ENCODE data around the gene DCTN3.

Gene DCTN3

GRCh38 chr9:34585946-34586669 is 34.2 kb downstream of the DCTN3 start:
- H3K9me3 Mint-ChIP-seq: no peaks in the 10 kb centered on the region
- peaks cover 21% of the 10 kb centered on the region for H3K4me1 Mint-ChIP-seq
- CTCF ChIA-PET: interaction anchor here (1.3 to 1.7 kb wide), 2 partner anchors 17 to 182 kb away, joined by 4 to 7 read pairs; no protein-coding TSS in a partner anchor
- DNase-seq: no peak
- no peak overlapping the region for H3K4me3 Mint-ChIP-seq
- H3K27me3 Mint-ChIP-seq: peaks cover 88% of the 10 kb centered on the region
- no peak overlapping the region for H3K27ac Mint-ChIP-seq
- H3K36me3 Mint-ChIP-seq: peaks cover 2% of the 10 kb centered on the region

GRCh38 chr9:34584970-34585369 is 35.3 kb downstream of the DCTN3 start:
- H3K4me3 Mint-ChIP-seq: no peak overlapping the region
- H3K9me3 Mint-ChIP-seq: no peaks in the 10 kb centered on the region
- CTCF ChIA-PET: interaction anchor here (0.9 to 1.7 kb wide), 2 partner anchors 16 to 18 kb away, joined by 3 to 7 read pairs; no protein-coding TSS in a partner anchor
- peaks cover 1% of the 10 kb centered on the region for H3K36me3 Mint-ChIP-seq
- H3K27me3 Mint-ChIP-seq: peaks cover 88% of the 10 kb centered on the region
- H3K27ac Mint-ChIP-seq: no peak overlapping the region
- H3K4me1 Mint-ChIP-seq: peaks cover 10% of the 10 kb centered on the region
- DNase-seq: no peak

GRCh38 chr9:34582787-34583186 is 37.5 kb downstream of the DCTN3 start:
- CTCF ChIA-PET: interaction anchor here (2.0 to 2.6 kb wide), 2 partner anchors 9 to 20 kb away, joined by 7 to 12 read pairs; no protein-coding TSS in a partner anchor
- no peaks in the 10 kb centered on the region for H3K9me3 Mint-ChIP-seq
- H3K36me3 Mint-ChIP-seq: no peaks in the 10 kb centered on the region
- H3K4me3 Mint-ChIP-seq: no peak overlapping the region
- H3K27me3 Mint-ChIP-seq: peaks cover 88% of the 10 kb centered on the region
- H3K4me1 Mint-ChIP-seq: no peaks in the 10 kb centered on the region
- no peak overlapping the region for H3K27ac Mint-ChIP-seq
- no peak for DNase-seq

GRCh38 chr9:34581318-34581717 is 39.0 kb downstream of the DCTN3 start:
- no peaks in the 10 kb centered on the region for H3K9me3 Mint-ChIP-seq
- no peaks in the 10 kb centered on the region for H3K36me3 Mint-ChIP-seq
- H3K27ac Mint-ChIP-seq: no peak overlapping the region
- no peak overlapping the region for H3K4me3 Mint-ChIP-seq
- CTCF ChIA-PET: interaction anchor here (2.6 kb wide), 1 partner anchor 10 kb away, joined by 12 read pairs; no protein-coding TSS in a partner anchor
- peaks cover 88% of the 10 kb centered on the region for H3K27me3 Mint-ChIP-seq
- DNase-seq: no peak
- peaks cover 4% of the 10 kb centered on the region for H3K4me1 Mint-ChIP-seq

- Mint-ChIP-seq H3K4me1 (peaks cover 4% of the 10 kb centered on the region), H3K4me3 (no peak overlapping the region), H3K9me3 (no peaks in the 10 kb centered on the region), H3K27ac (no peak overlapping the region), H3K27me3 (peaks cover 88% of the 10 kb centered on the region), H3K36me3 (no peaks in the 10 kb centered on the region)
- no peak for DNase-seq
- CTCF ChIA-PET: interaction anchor here (1.3 kb wide), 1 partner anchor 18 kb away, joined by 8 read pairs; no protein-coding TSS in a partner anchor
Measured at GRCh38 chr9:34580358-34580757, 39.9 kb downstream of the DCTN3 start.

GRCh38 chr9:34579808-34580163 is 40.5 kb downstream of the DCTN3 start:
- Mint-ChIP-seq H3K27ac (no peak overlapping the region), H3K9me3 (no peaks in the 10 kb centered on the region), H3K4me3 (no peak overlapping the region), H3K4me1 (peaks cover 4% of the 10 kb centered on the region), H3K27me3 (peaks cover 88% of the 10 kb centered on the region), H3K36me3 (no peaks in the 10 kb centered on the region)
- no peak for DNase-seq
- CTCF ChIA-PET: interaction anchor here (0.8 to 1.3 kb wide), 3 partner anchors 17 to 176 kb away, joined by 3 to 8 read pairs (median 3); no protein-coding TSS in a partner anchor

- H3K4me3 Mint-ChIP-seq: no peak overlapping the region
- no peak overlapping the region for H3K27ac Mint-ChIP-seq
Measured at GRCh38 chr9:34579104-34579807, 41.0 kb downstream of the DCTN3 start.

GRCh38 chr9:34578241-34579103 is 41.8 kb downstream of the DCTN3 start:
- Mint-ChIP-seq H3K36me3 (no peaks in the 10 kb centered on the region), H3K4me3 (no peak overlapping the region), H3K9me3 (no peaks in the 10 kb centered on the region), H3K4me1 (peaks cover 4% of the 10 kb centered on the region), H3K27ac (no peak overlapping the region), H3K27me3 (peaks cover 88% of the 10 kb centered on the region)
- no peak for DNase-seq
- CTCF ChIA-PET: no interaction called here

More at GRCh38 chr9:34579104-34579807, 41.0 kb downstream of the DCTN3 start:
- Mint-ChIP-seq H3K36me3 (no peaks in the 10 kb centered on the region), H3K4me1 (peaks cover 4% of the 10 kb centered on the region), H3K9me3 (no peaks in the 10 kb centered on the region), H3K27me3 (peaks cover 88% of the 10 kb centered on the region)
- no peak for DNase-seq
- CTCF ChIA-PET: interaction anchor here (0.8 to 1.3 kb wide), 3 partner anchors 17 to 175 kb away, joined by 3 to 8 read pairs (median 3); no protein-coding TSS in a partner anchor

- Mint-ChIP-seq H3K9me3 (no peaks in the 10 kb centered on the region), H3K4me1 (peaks cover 4% of the 10 kb centered on the region)
- CTCF ChIA-PET: no interaction called here
Measured at GRCh38 chr9:34577400-34578240, 42.7 kb downstream of the DCTN3 start.

GRCh38 chr9:34576597-34577399 is 43.5 kb downstream of the DCTN3 start:
- H3K27ac Mint-ChIP-seq: no peak overlapping the region
- H3K36me3 Mint-ChIP-seq: no peaks in the 10 kb centered on the region
- CTCF ChIA-PET: interaction anchor here (1.0 to 1.3 kb wide), 2 partner anchors 27 to 173 kb away, joined by 3 to 5 read pairs; no protein-coding TSS in a partner anchor
- H3K27me3 Mint-ChIP-seq: peaks cover 86% of the 10 kb centered on the region
- H3K4me1 Mint-ChIP-seq: peaks cover 4% of the 10 kb centered on the region
- no peak overlapping the region for H3K4me3 Mint-ChIP-seq
- no peak for DNase-seq
- no peaks in the 10 kb centered on the region for H3K9me3 Mint-ChIP-seq

More at GRCh38 chr9:34577400-34578240, 42.7 kb downstream of the DCTN3 start:
- Mint-ChIP-seq H3K36me3 (no peaks in the 10 kb centered on the region), H3K4me3 (no peak overlapping the region), H3K27me3 (peaks cover 83% of the 10 kb centered on the region), H3K27ac (no peak overlapping the region)
- DNase-seq: no peak

GRCh38 chr9:34575862-34576596 is 44.3 kb downstream of the DCTN3 start:
- Mint-ChIP-seq H3K4me1 (peaks cover 4% of the 10 kb centered on the region), H3K4me3 (no peak overlapping the region), H3K27ac (no peak overlapping the region), H3K27me3 (peaks cover 82% of the 10 kb centered on the region), H3K36me3 (no peaks in the 10 kb centered on the region), H3K9me3 (no peaks in the 10 kb centered on the region)
- no peak for DNase-seq
- CTCF ChIA-PET: interaction anchor here (1.0 to 1.3 kb wide), 2 partner anchors 28 to 172 kb away, joined by 3 to 5 read pairs; no protein-coding TSS in a partner anchor

GRCh38 chr9:34575241-34575640 is 45.1 kb downstream of the DCTN3 start:
- Mint-ChIP-seq H3K36me3 (no peaks in the 10 kb centered on the region), H3K4me3 (no peak overlapping the region), H3K4me1 (peaks cover 4% of the 10 kb centered on the region), H3K27ac (no peak overlapping the region), H3K27me3 (peaks cover 76% of the 10 kb centered on the region), H3K9me3 (no peaks in the 10 kb centered on the region)
- CTCF ChIA-PET: interaction anchor here (1.3 kb wide), 1 partner anchor 171 kb away, joined by 3 read pairs; no protein-coding TSS in a partner anchor
- DNase-seq: no peak
